T-helper 17 cell (primary cell): ENCODE data around the gene SPPL2B. TPM values are rescaled to one million over a fixed set of nuclear protein-coding genes. Genes with fewer than 3 reads are reported as not detected.
A peak's percentile ranks its signal among the peaks of the same experiment; 100 is the strongest.
"Not testable (repeated sequence)": the region's sequence is repeated elsewhere in the genome, so short reads cannot be mapped to it uniquely, and the experiment has no call there.

Experiments
- ATAC-seq: fragments of 150-1000 bp; cut with Tn5 transposase; 2 replicates; pipeline ENCODE4 v1.10.0; 2021; ENCODE audit warnings: mild to moderate bottlenecking, moderate library complexity
- DNase-seq, 3 donors: peaks; one replicate each; pipeline versions ENCODE4 v3.0.0 to v3.0.0-alpha.2; 2020 to 2021
- H3K9me3 ChIP-seq: one replicate; pipeline ENCODE4 v1.7.0; 2013; ENCODE audit warnings: low read length, mild to moderate bottlenecking; ENCODE audit not compliant: control insufficient read depth, poor library complexity, severe bottlenecking
- H3K27ac Mint-ChIP-seq: one replicate; pipeline ENCODE4 v1.8.0; 2022; ENCODE audit warnings: mild to moderate bottlenecking, moderate library complexity, mixed read lengths
- H3K27me3 Mint-ChIP-seq: one replicate; pipeline ENCODE4 v1.8.0; 2022; ENCODE audit warnings: mixed read lengths
- H3K36me3 Mint-ChIP-seq: one replicate; pipeline ENCODE4 v1.8.0; 2022; ENCODE audit warnings: low read depth, mixed read lengths
- H3K4me1 Mint-ChIP-seq: one replicate; pipeline ENCODE4 v1.8.0; 2022; ENCODE audit warnings: mild to moderate bottlenecking, mixed read lengths
- H3K4me3 Mint-ChIP-seq: one replicate; pipeline ENCODE4 v1.8.0; 2022; ENCODE audit warnings: mild to moderate bottlenecking, moderate library complexity, mixed read lengths
- total RNA-seq, 4 donors: library from RNA in 2 of 4; stranded (reverse) in 2 of 4; gene quantifications; one replicate each; pipeline ENCODE4 v1.2.3 and lab custom pipeline; 2022 to 2026

Gene SPPL2B, protein sequence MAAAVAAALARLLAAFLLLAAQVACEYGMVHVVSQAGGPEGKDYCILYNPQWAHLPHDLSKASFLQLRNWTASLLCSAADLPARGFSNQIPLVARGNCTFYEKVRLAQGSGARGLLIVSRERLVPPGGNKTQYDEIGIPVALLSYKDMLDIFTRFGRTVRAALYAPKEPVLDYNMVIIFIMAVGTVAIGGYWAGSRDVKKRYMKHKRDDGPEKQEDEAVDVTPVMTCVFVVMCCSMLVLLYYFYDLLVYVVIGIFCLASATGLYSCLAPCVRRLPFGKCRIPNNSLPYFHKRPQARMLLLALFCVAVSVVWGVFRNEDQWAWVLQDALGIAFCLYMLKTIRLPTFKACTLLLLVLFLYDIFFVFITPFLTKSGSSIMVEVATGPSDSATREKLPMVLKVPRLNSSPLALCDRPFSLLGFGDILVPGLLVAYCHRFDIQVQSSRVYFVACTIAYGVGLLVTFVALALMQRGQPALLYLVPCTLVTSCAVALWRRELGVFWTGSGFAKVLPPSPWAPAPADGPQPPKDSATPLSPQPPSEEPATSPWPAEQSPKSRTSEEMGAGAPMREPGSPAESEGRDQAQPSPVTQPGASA
- 10 to 100 TPM; 73.2 to 86.1 TPM for total RNA-seq
- total RNA-seq (lab: John Stamatoyannopoulos, UW): 41.0 to 43.8 reads per million in 2 donors

- ATAC-seq (peak; percentile 83), DNase-seq (peak; percentile 92)
- H3K9me3 ChIP-seq: no peaks in the 10 kb centered on the region
- H3K27ac Mint-ChIP-seq: peak within 1 kb of the TSS; percentile 97
- H3K4me3 Mint-ChIP-seq: peak within 1 kb of the TSS; percentile 100
- H3K4me1 Mint-ChIP-seq: peaks cover 32% of the 10 kb centered on the region
- peaks cover 4% of the 10 kb centered on the region for H3K36me3 Mint-ChIP-seq
- H3K27me3 Mint-ChIP-seq: no peaks in the 10 kb centered on the region
These were observed at the start of gene SPPL2B, which contains the start of gene LSM7 for GRCh38 chr19:2328401-2329148. SPPL2B (plus strand) TSS chr19:2328684; CDS start chr19:2328710, 26 bp downstream. LSM7 (minus strand) TSS chr19:2328586; CDS start chr19:2328566, 20 bp downstream.

DNA sequence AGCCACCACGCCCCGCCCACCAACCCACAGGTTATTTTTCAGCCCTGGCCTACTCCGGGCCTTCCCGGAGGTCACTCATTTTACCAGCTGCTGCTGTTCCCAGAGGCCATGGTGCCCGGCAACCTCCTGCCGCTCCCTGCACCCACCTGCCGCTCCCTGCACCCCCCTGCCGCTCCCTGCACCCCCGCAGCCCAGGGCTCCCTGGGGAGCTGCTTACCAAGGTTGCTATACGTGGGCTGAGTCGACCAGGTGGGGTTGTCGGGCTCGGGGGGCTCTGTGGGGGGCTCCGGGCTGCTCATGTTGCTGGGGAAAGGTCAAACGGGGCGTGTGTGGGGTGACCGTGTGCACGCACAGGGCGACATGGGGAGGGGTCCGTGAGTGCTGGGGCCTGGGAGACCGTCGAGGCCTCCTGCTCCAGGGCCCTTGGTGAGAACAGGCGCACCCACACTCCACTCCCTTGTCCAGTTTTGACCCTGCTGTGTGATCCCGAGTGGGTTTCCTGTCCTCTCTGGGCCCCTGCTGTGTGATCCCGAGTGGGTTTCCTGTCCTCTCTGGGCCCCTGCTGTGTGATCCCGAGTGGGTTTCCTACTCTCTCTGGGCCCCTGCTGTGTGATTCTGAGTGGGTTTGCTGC is 47.7 kb upstream of the SPPL2B start:
- H3K27ac Mint-ChIP-seq: no peak overlapping the region
- DNase-seq: no peak

GRCh38 chr19:2281265-2282061 is 47.0 kb upstream of the SPPL2B start:
- H3K27ac Mint-ChIP-seq: peak overlapping the region; percentile 32
- not testable (repeated sequence) for H3K27me3 Mint-ChIP-seq, H3K36me3 Mint-ChIP-seq, DNase-seq, H3K9me3 ChIP-seq, ATAC-seq
- H3K4me3 Mint-ChIP-seq: peak overlapping the region; percentile 49
- H3K4me1 Mint-ChIP-seq: peaks cover 15% of the 10 kb centered on the region

More for the DNA sequence above, 47.7 kb upstream of the SPPL2B start:
- ATAC-seq: no peak
- no peaks in the 10 kb centered on the region for H3K36me3 Mint-ChIP-seq
- no peak overlapping the region for H3K4me3 Mint-ChIP-seq
- H3K4me1 Mint-ChIP-seq: peaks cover 15% of the 10 kb centered on the region
- no peaks in the 10 kb centered on the region for H3K27me3 Mint-ChIP-seq
- no peaks in the 10 kb centered on the region for H3K9me3 ChIP-seq

- H3K27ac Mint-ChIP-seq: peak within 1 kb of the TSS; percentile 32
- no peaks in the 10 kb centered on the region for H3K9me3 ChIP-seq
- no peaks in the 10 kb centered on the region for H3K27me3 Mint-ChIP-seq
- H3K4me3 Mint-ChIP-seq: peak within 1 kb of the TSS; percentile 74
- no peaks in the 10 kb centered on the region for H3K36me3 Mint-ChIP-seq
- peaks cover 13% of the 10 kb centered on the region for H3K4me1 Mint-ChIP-seq
- DNase-seq: no peak
- peak; percentile 46 for ATAC-seq
These were observed 46.2 kb upstream of the SPPL2B start, which contains the start of gene PEAK3 for GRCh38 chr19:2282062-2282861. PEAK3 (minus strand) TSS chr19:2282175; CDS start chr19:2280931, 1,244 bp downstream.

DNA sequence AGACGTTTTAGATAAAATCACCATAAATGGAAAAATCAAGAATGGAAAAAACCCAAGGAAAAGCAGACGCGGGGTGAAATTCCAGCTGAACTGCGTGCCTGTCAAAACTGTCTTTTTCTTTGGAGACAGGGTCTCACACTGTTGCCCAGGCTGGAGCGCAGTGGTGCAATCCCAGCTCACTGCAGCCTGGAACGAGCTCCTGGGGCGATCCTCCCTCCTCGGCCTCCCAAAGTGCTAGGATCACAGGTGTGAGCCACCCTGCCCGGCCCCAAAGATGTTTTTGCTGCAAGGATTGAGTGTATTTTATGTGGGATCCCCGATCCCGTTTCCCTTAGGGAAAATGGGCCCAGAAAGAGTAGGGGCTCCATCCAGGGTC is 45.6 kb upstream of the SPPL2B start:
- no peak overlapping the region for H3K27ac Mint-ChIP-seq
- no peaks in the 10 kb centered on the region for H3K36me3 Mint-ChIP-seq
- ATAC-seq (no peak), DNase-seq (no peak)
- peaks cover 11% of the 10 kb centered on the region for H3K4me1 Mint-ChIP-seq
- no peaks in the 10 kb centered on the region for H3K9me3 ChIP-seq
- H3K4me3 Mint-ChIP-seq: peak overlapping the region; percentile 74
- no peaks in the 10 kb centered on the region for H3K27me3 Mint-ChIP-seq

DNA sequence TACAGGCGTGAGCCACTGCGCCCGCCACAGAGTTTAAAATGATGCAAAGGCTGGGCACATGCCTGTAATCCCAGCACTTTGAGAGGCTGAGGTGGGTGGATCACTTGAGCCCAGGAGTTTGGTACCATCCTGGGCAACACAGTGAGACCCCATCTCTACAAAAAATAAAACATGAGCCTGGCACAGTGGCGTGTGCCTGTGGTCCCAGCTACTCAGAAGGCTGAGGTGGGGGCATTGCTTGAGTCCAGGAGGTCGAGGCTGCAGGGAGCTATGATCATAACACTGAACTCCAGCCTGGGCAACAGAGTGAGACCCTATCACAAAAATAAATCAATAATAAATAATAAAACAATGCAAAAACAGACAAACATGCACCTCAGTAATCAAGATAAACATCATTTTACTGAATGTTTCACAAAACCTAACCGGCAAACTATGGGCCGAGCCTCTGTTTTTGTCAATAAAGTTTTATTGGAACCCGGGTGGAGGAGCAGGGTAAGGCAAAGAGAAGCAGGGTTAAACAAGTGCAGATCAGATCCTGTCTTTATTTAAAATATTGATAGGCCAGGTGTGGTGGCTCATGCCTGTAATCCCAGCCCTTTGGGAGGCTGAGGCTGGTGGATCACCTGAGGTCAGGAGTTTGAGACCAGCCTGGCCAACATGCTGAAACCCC is 44.5 kb upstream of the SPPL2B start:
- Mint-ChIP-seq H3K4me1 (peaks cover 18% of the 10 kb centered on the region), H3K36me3 (no peaks in the 10 kb centered on the region), H3K27ac (peak overlapping the region; percentile 60), H3K4me3 (no peak overlapping the region), H3K27me3 (no peaks in the 10 kb centered on the region)
- ATAC-seq (no peak), DNase-seq (no peak)
- H3K9me3 ChIP-seq: no peaks in the 10 kb centered on the region

GRCh38 chr19:2286402-2287140 is 41.9 kb upstream of the SPPL2B start:
- peak overlapping the region; percentile 65 for H3K27ac Mint-ChIP-seq
- no peak overlapping the region for H3K4me3 Mint-ChIP-seq
- no peaks in the 10 kb centered on the region for H3K27me3 Mint-ChIP-seq
- ATAC-seq (no peak), DNase-seq (no peak)
- peaks cover 27% of the 10 kb centered on the region for H3K4me1 Mint-ChIP-seq
- peaks cover 2% of the 10 kb centered on the region for H3K36me3 Mint-ChIP-seq
- no peaks in the 10 kb centered on the region for H3K9me3 ChIP-seq

DNA sequence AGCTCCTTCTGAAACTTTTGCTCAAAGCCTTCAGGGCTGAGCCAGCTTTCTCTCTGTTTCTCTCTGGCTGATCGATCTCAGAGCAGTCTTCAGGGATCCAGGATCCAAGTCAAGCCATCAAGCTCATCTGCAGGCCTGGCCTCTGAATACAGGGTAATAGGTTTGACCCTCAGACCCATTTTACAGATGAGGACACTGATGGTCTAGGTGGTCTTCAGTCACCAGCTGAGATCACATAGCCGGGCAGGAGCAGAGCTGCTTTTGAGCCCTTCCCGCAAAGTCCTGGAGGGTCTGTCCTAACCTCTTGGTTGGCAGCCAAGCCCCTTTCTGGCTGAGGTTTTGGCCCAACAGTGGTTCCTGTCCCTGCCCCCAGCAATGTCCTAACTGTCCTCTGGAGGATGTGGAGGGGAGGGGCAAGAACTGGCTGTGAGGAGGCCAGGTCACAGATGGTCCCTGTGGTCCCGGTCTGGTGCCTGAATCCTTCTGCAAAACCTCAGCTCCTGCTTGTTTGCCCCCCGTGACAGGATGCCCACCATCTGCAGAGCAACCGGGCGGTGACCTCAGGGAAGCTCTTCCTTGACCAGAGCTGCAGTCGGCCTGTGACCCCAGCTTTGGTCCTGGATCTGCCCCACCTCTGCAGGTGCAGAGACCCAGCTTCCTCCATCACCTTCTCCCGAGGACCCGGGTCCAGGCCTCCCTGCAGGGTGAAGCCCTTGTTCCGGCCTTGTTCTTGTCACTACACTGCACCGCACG is 40.7 kb upstream of the SPPL2B start:
- no peaks in the 10 kb centered on the region for H3K9me3 ChIP-seq
- DNase-seq (no peak), ATAC-seq (no peak)
- Mint-ChIP-seq H3K27me3 (no peaks in the 10 kb centered on the region), H3K27ac (no peak overlapping the region), H3K36me3 (peaks cover 2% of the 10 kb centered on the region), H3K4me1 (peaks cover 21% of the 10 kb centered on the region), H3K4me3 (peak overlapping the region; percentile 93)

DNA sequence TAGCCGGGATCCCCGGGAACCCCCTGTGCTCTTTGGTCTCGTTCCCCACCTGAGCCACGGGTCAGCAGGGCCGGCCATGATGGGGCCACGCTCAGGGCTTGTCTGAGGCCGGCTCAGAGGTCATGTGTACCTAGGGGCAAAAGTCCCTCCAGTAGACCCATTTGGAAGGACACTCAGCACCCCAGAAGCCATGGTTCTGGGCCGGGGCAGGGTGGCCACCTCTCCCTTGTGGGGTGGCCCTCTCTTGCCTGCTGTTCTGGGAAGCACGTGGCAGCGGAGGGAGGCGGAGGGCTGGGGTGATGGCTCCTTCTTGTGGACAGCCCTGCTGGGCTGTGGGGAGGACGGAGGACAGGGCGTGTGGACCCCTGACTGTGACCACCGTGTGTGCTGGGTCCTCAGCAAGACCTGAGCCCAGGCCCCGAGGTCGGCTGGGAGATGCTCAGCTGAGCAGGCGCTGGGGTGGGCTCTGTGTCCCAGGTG is 40.1 kb upstream of the SPPL2B start:
- H3K36me3 Mint-ChIP-seq: peaks cover 2% of the 10 kb centered on the region

More for the DNA sequence above, 40.1 kb upstream of the SPPL2B start:
- H3K4me3 Mint-ChIP-seq: peak overlapping the region; percentile 93
- H3K4me1 Mint-ChIP-seq: peaks cover 21% of the 10 kb centered on the region
- DNase-seq (no peak), ATAC-seq (no peak)
- no peak overlapping the region for H3K27ac Mint-ChIP-seq
- H3K27me3 Mint-ChIP-seq: no peaks in the 10 kb centered on the region
- H3K9me3 ChIP-seq: no peaks in the 10 kb centered on the region
